Stimulated activated CD4-positive, alpha-beta T cell treated with anti-CD3 and anti-CD28 coated beads, TNF-alpha, amount 100 ng/mL, for 4 hours (primary cell): Measurements from ENCODE around the gene CROCC.

Source experiments
- DNase-seq, 3 experiments: peaks; one replicate each; pipeline ENCODE4 v3.0.0-alpha.2; 2020; ENCODE audit warnings: low read depth in 3 of 3

The CROCC gene

DNA sequence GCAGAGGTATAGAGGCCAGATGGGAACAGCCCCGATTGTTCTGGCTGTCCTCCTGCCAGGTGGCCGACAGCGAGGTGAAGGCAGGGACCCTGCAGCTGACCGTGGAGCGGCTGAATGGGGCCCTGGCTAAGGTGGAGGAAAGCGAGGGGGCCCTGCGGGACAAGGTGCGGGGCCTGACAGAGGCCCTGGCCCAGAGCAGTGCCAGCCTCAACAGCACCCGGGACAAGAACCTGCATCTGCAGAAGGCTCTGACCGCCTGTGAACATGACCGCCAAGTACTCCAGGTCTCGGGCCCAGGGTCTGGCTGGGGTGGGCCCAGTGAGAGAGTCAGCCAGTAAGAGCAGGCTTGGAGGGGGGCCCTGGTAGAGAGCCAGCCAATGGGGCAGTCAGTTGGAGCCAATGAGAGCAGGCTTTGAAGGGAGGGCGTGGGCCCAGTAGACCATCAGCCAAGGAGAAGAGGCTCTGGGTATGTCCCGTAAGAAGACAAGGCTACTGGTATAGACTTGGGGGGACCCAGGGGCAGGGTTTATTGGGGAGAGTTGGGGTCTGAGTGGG lies 47.4 kb downstream of the CROCC start:
- no peak for DNase-seq

DNA sequence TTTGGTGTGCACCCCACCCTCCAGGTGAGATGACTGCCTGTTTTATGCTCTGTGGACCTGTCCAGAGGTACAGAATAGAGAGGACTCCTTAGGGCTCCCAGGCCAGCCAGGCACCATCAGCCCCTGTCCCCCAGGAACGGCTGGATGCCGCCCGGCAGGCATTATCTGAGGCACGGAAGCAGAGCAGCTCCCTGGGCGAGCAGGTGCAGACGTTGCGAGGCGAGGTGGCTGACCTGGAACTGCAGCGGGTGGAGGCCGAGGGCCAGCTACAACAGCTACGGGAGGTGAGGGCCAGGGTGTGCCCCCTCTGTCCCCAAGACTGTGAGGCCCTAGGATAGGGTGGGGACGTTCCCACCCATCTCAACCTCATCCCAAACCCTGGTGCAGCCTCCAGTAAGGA lies 47.9 kb downstream of the CROCC start:
- DNase-seq = no peak

DNA sequence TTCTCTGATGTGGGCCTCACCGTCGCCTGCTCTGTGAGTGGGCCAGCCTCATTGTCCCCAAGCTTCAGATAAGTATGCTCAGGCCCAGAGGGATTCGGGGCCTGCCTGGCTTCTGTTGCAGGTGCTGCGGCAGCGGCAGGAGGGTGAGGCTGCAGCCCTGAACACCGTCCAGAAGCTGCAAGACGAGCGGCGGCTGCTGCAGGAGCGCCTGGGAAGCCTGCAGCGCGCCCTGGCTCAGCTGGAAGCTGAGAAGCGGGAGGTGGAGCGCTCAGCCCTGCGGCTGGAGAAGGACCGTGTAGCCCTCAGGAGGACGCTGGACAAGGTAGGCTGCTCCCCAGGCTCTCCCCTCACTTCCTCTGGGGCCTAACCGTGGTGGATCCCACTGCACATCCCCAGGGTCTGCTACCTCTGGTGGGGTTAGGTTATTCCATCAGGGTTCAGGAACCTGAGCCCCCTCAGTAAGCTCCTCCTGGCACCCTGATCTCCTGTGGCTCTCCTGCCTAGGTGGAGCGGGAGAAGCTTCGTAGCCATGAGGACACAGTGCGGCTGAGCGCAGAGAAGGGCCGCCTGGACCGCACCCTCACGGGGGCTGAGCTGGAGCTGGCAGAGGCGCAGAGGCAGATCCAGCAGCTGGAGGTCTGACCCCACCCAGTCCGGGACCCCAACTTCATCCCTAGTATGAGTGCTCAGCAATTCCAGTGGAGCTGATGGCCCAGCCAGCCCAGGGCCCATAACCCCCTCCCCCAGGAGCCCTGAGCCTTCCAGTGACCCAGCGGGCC lies 48.6 kb downstream of the CROCC start:
- DNase-seq = no peak

DNA sequence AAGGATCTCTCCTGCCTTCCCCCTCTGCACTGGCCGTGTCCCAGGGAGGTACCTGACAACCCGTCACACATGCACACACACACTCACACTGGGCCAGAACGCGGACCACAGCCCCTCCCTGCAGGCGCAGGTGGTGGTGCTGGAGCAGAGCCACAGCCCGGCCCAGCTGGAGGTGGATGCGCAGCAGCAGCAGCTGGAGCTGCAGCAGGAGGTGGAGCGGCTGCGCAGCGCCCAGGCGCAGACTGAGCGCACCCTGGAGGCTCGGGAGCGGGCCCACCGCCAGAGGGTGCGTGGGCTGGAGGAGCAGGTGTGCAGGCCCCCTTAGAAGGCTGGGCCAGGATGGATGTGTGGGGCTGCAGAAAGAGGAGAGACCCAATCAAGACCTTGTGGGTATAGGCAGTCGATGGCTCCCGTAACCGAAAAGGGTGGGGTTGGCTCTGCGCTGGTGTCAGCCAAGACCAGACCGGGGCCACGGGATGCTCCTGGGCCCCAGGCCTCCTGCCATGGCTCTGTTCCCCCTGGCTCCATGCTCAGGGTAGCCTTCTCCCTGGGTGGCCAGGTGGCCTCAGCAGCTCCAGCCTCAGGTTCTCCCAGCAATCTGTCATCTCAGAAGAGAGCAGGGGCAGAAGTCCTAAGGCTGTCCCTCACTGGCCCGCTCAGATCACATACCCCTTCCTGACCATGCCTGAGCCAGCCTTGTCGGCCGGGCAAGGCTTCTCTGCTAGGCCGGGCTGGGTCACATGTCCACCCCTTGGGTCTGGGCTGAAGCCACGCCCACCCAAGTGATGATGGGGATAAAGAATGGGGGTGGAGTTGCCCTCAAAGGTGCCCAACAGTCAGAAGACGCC lies 49.8 kb downstream of the CROCC start:
- no peak for DNase-seq

DNA sequence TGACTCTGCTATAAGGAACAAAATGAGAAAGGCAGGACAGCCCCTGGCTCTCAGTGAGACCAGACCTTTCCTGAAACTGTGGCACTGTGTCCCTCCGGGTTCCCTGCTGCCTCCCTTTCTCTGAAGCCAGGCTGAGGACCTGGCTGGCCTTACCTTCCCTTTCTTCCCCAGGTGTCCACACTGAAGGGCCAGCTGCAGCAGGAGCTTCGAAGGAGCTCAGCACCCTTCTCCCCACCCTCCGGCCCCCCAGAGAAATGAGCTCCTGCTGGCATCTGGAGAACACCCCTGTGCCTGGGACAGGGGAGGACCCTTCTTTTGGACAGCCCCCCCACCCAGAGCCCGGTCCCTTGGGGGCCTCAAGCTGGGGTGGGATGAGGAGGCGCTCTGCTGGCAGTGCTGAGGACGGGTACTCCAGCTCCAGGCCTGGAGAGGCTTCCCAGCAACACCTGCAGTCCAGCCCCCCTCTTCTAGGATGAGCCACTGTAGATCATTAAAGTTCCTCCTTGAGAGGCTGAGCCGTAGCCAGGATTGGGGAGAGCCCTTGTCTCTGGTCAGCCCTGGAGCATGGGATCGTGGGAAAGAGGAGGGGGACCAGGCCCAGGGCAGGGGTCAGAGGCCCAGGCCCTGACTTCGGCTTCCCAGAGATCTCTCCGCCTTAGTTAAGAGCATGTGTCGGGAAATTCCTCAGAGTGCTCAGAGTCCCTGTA lies 50.6 kb downstream of the CROCC start:
- DNase-seq = no peak

DNA sequence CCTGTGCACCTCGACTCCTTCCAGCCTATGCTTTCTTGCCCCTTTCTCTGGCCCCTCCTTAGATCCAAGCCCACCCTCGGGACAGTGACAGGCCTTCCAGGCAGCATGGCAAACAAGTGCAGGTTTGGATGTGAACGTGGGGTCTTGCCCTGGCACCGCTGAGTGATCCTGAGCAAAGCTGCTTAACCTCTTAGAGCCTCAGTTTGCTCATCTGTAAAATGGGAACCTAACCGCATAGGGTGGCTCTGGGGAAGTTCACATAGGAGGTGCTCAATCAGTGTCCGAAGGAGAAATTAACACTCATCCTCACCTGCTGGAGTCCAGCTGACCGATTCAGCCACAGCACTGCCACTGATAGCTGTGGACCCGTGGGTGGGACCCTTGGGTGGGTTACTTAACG lies 51.5 kb downstream of the CROCC start:
- no peak for DNase-seq

DNA sequence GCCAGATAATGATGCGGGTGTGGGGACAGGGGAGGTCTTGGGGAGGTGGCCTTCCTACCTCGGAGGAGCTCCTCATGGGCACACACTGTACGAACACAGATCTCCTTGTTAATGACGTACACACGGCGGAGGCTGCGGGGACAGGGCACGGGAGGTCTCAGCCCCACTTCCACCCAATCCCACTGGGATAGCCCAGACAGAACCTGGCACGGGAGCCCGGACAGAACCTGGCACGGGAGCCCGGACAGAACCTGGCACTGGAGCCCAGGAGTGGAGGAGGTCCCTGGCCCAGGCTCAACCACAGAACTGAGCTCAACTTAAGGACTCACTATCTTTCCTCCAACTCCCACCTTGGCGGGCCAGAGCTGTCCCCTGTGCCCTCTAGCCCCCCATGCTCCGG lies 53.5 kb downstream of the CROCC start:
- no peak for DNase-seq

DNA sequence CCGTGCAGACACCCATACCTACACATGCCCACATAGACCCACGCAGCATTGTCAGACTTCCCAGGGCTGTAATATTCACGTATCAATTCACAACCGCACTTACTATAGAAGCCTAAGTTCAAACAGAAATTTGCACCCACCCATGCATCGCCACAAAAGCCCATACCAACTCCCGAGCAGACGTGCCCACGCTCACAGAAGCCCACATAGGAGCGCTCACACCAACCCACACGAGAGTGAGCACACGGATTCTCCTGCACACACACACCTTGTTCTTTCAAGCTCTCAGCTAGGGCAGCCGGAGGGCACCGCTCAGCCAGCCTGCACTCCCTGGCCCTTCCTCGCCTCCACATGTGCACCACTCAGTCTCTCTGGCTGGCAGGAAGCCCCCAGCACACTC lies 54.1 kb downstream of the CROCC start:
- DNase-seq = no peak

DNA sequence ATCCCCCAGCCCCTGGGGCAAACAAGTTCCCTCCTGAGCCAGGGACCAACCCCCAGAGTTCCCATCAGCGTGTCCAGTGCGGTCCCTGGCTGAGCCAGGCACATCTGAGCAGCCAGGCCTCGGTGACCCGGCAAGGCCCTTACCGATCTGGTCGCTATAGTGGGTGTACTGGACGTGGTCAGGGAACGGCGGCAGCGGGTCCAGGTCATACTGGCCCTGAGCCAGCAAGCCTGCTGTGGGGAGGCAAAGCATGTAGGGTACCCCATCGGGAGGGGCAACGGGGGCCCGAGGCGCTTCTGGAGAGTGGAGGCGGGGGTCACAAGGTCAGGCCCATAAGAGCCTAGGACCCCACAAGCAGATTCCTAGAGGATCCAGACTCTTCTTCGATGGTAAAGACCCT lies 55.2 kb downstream of the CROCC start:
- DNase-seq = no peak

DNA sequence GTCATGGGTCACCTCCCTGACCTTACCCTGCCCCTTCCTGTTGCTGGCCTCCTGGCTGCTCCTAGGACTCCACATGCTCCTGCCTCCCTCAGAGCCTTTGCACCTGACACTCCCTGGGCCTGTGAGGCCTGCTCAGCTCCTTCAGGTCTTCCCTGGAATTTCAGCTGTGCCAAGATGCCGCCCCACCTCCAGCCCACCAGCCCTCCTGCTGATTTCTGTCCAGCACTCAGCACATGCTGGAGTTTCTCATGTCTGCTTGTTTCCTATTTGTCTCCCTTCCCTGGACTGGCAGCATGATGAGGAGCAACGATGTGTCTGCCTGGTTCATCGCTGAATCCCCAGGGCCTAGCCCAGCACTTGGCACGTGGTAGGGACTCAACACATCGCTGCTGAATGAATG lies 55.6 kb downstream of the CROCC start:
- DNase-seq = no peak

DNA sequence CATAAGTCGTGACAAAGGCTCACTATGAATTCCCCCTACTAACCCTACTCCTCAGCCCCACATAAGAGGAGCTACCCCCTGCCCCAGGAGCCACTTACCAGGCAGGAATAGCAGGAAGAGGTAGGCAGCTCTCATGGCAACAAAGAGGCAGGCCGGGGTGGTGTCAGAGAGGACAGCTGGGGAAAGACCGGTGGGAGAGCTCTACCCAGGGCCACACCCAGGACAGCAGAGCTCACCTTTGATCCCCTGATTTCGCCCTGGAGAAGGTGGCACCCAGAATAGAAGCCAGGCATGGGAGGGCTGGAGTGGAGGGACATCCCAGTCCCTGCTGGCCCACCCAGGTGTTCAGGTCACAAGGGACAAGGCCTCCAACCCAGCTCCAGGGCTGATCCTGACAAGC lies 56.4 kb downstream of the CROCC start:
- no peak for DNase-seq

DNA sequence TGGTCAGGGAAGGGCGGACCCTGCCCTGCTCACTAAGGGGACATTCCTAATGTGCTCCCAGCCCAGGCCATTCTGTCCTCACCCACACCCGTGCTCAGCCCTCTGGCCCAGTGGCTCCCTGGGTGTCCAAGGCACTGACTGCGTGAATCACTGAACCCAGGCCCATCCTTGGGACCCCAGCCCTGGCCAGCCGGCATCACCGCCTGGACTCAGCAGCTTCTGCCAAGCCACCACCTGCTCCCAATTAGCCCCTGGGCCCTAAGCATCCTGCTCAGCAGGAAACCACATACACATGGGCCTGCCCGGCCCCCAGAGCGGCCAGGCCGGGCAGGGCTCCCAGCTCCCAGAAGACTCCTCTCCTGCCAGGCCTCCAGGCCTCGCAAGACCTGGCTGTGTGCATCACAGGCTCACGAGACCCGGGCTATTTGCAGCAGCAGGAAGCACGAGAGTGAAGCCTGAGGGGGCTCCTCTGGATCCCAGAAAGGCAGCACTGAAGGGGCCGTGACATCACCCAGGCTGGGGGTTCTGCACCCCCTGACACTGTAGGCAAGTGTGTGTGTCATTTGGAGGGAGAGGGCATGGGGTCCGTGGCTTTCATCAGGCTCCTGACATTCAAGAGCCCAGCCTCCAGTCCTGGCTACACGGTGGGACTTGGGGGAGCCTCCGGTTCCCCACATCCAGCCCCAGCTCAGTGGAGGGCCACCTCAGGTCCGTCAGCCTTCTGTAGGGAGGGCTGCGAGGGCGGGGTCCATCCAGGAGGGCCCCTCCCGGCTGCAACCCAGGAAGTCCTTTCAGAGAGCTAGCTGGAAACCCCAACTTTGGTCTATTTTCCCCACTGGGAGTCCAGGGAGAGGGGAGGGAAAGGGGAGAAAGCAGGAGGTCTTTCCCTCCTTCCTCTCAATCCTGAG lies 57.1 kb downstream of the CROCC start:
- DNase-seq = no peak

DNA sequence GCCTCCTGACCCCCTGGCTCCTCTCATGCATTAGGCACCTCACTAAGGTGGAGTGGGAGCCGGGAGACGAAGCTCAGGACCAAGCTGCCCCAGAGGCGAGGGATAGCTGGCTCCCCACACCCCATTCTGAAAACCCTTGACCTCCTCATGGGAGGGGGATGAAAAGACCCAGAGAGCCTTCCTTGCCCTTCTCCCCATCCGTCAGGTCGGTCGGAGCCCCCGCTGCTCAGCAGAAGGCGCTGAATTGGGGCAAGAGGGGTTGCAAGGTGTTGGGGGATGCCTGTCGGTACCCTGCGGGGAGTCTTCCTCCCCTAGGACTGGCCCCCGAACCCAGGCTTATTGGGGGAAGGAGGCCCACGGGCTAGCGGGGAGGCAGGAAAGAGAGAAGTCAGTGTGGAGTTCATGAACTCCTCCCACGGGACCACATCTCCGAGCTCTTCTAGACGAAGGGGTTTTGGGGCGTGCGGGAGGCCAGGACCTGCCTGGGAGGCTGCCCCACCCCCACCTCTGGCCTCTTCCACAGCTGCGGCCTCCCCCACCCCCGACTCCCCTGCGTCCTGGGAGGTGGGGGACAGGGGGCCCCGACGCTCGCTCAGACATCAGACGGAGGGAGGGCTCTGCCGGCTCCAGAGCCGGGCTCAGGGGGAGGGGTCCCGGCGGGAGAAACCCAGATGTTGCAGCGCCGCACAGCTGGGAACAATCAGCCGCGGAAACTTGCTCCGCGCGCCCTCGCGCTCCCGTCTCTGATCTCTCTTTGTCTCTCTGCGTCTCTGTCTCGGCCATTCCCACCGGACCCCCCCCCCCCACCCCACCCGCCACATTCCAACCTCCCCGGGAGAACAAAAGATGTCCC lies 58.0 kb downstream of the CROCC start:
- no peak for DNase-seq

DNA sequence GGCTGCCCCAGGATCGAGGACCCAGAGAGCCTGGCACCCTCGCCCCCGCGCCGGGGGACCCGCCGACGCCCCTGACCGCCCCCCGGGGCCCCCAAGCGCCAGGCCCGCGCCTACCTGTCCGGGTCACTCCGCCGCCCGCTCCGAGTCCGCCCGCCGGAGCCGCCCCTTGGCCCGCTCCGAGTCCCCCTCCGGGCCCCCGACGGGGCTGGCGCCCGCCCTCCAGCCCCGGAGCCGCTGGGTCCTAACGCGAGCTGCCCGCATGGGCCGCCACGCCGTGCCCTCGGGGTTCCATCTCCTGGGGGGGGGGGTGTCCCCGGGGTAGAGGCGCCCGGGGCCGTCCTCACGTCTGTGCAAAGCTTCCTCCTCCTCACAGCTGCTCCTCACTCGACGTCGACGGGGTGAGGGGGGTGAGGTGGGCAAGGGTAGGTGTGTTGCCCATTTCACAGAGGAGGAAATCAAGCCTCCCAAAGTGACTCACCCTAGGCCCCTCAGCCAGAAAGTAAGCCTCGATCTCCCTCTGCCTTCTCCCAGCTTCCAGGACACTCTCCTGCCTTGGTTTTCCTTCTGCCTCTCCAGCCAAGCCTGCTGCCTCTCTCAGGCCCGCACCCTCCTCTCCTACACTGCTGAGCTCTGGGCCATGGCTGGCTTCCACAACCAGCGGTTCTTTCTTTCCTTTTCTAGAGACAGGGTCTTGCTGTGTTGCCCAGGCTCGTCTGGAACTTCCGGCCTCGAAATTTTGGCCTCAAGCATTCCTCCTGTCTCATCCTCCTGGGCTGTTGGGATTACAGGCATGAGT lies 58.9 kb downstream of the CROCC start, which contains the start of gene MFAP2:
Gene MFAP2, minus strand, starts transcription at position 148 of the 796 bp plus-strand sequence. CDS start 2,347 bp downstream, outside the sequence.
- DNase-seq = no peak

DNA sequence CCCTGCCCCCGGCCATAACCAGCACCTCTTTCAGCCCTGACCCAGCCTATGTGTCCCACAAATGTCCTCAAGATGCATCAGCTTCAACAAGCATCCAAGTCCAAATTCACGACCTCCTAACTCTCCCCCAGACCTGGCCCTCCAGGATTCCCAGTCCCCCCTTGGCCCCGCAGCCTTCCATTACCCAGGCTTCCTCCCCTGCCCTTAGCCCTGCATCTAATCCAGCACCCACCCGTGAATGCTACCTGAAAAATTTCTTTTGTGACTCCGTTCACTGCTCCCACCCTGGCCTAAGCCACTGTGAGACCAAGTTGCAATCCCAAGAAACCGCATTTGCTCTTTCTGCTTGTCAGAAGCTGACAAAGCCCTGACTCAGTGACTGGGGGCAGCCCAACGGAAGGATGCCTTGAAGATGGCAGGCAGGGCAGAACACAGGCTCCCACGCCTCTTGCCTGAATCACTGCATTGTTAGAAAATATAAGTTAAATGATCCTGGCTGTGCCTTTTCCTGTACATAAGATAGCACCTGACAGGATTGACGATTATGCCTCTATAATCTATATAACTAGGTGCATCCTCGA lies 59.6 kb downstream of the CROCC start:
- DNase-seq = no peak

DNA sequence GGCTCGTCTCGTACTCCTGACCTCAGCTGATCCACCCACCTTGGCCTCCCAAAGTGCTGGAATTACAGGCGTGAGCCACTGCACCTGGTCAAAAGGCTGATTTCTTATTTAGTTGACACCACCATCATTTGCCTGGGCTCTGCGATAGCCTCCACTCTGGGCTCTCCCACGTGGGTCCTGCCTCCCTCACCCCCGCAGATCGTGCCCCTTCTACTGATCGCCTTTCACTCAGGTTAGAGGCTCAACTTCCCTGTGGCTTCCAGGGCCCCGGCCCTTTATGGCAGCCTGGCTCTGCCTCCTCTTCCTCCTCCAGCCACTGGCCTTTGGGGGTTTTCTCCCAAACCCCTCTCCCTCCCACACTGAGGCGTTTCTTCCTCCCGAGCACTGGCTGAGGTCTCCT lies 61.2 kb downstream of the CROCC start:
- DNase-seq = no peak

DNA sequence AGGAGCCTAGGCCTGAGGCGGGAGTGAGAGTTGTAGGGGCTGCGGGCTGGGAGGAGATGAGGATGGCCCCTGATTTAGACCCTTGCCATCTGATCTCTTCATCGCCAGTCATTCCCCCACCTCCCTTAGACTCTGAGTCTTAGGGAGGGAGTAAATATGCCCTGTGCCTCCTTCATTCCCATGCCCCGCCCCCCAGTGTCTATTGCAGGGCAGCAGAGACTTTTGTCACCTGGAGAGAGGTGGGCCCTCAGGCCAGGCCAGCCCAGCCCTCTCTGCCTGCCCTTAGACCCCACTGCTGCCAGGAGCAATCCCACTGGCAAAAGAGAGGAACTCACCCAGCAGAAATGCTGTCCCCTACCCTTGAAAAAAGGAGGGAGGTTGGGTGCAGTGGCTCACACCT lies 61.9 kb downstream of the CROCC start:
- no peak for DNase-seq

DNA sequence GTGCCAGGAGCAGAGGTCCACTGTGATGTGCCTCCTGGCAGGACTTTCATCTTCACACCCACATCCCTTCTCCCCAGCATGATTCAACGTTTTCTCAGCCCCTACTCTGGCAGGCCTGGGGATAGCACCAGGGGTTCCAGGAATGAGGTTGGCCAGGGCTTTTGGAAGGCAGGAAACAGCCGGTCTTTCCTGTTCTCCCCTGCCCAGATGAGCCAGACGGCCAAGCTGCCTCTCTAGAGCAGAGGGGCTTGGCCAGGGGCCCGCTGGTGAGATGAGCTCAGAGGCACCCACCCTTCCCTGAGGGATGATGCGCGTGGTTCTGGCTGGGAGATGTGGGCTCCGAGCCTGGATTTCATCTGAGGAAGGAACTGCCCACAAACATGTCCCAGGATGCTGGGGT lies 63.0 kb downstream of the CROCC start:
- no peak for DNase-seq

DNA sequence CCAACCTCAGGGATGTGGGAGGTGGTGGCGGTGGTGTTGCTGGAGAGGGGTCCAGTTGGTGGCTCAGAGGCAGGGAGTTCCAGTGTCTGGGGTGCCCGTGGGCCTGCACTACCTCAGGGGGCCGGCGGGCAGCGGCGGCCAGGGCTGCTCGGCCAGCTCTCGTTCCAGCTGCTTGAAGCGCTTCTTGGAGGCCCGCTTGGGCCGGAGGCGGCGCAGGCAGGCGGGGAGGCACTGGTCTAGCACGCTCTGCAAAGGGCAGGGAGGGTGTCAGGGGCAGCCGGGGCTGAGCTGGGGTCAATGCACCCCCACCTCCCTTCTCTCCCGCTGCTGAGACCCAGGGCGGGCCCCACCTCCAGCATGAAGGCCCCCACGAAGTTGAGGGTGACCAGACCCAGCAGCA lies 64.4 kb downstream of the CROCC start:
- DNase-seq = no peak
